ENCODE measurements around the gene HTR3C.

DNA sequence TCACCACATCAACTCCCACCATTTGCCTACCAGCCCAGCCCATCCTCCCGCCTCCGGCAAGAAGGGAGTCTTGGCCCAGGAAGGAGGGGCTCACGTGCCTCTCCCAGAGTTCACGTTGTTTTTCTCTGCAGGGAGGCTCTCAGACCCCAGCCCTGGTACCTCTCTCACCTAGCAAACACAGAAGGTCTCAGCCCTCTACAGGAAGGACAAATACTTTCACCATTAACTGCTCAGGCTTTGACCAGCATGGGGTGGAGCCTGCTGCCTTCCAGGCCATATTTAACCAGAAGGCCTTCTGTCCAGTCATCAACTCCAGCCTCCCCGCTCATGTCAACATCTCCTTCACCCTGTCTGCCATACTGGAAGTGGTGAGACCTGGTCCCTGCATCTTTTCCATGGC is 25.0 kb downstream of the HTR3C start:
- TF ChIP-seq POLR2A (IDR thresholded peaks at IDR 0.05): no peak
- TF ChIP-seq, protein P1, sequence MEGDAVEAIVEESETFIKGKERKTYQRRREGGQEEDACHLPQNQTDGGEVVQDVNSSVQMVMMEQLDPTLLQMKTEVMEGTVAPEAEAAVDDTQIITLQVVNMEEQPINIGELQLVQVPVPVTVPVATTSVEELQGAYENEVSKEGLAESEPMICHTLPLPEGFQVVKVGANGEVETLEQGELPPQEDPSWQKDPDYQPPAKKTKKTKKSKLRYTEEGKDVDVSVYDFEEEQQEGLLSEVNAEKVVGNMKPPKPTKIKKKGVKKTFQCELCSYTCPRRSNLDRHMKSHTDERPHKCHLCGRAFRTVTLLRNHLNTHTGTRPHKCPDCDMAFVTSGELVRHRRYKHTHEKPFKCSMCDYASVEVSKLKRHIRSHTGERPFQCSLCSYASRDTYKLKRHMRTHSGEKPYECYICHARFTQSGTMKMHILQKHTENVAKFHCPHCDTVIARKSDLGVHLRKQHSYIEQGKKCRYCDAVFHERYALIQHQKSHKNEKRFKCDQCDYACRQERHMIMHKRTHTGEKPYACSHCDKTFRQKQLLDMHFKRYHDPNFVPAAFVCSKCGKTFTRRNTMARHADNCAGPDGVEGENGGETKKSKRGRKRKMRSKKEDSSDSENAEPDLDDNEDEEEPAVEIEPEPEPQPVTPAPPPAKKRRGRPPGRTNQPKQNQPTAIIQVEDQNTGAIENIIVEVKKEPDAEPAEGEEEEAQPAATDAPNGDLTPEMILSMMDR (IDR thresholded peaks at IDR 0.05 in 4 of 5, conservative IDR thresholded peaks at IDR 0.05 in 1 of 5): no peak
